DND-41 (cell line): ENCODE results near the gene FAM107B.

ENCODE experiments used
- EZH2 ChIP-seq: IDR thresholded peaks from 3 replicates; pipeline ENCODE4 v1.6.1; 2012; ENCODE audit warnings: borderline replicate concordance, low read depth, mild to moderate bottlenecking, moderate library complexity, low read length, inconsistent platforms; ENCODE audit not compliant: severe bottlenecking
- TF ChIP-seq, protein P1 (sequence below): IDR thresholded peaks from 2 replicates; pipeline ENCODE4 v1.5.1; 2012; ENCODE audit warnings: borderline replicate concordance, low read length, moderate library complexity, mild to moderate bottlenecking; ENCODE audit not compliant: poor library complexity, severe bottlenecking; ENCODE audit errors: extremely low read depth

GRCh38 chr10:14571866-14572507 is 202.7 kb downstream of the FAM107B start:
- TF ChIP-seq, protein P1, sequence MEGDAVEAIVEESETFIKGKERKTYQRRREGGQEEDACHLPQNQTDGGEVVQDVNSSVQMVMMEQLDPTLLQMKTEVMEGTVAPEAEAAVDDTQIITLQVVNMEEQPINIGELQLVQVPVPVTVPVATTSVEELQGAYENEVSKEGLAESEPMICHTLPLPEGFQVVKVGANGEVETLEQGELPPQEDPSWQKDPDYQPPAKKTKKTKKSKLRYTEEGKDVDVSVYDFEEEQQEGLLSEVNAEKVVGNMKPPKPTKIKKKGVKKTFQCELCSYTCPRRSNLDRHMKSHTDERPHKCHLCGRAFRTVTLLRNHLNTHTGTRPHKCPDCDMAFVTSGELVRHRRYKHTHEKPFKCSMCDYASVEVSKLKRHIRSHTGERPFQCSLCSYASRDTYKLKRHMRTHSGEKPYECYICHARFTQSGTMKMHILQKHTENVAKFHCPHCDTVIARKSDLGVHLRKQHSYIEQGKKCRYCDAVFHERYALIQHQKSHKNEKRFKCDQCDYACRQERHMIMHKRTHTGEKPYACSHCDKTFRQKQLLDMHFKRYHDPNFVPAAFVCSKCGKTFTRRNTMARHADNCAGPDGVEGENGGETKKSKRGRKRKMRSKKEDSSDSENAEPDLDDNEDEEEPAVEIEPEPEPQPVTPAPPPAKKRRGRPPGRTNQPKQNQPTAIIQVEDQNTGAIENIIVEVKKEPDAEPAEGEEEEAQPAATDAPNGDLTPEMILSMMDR = no peak
- no peak for TF ChIP-seq EZH2
